NCI-H1694 (cell line): Measurements from ENCODE around the gene MESD.
A peak's percentile ranks its signal among the peaks of the same experiment; 100 is the strongest.

Source experiments
- DNase-seq: peaks from one replicate; lab custom pipeline; 2025; lab: John Stamatoyannopoulos, UW

The MESD gene

DNA sequence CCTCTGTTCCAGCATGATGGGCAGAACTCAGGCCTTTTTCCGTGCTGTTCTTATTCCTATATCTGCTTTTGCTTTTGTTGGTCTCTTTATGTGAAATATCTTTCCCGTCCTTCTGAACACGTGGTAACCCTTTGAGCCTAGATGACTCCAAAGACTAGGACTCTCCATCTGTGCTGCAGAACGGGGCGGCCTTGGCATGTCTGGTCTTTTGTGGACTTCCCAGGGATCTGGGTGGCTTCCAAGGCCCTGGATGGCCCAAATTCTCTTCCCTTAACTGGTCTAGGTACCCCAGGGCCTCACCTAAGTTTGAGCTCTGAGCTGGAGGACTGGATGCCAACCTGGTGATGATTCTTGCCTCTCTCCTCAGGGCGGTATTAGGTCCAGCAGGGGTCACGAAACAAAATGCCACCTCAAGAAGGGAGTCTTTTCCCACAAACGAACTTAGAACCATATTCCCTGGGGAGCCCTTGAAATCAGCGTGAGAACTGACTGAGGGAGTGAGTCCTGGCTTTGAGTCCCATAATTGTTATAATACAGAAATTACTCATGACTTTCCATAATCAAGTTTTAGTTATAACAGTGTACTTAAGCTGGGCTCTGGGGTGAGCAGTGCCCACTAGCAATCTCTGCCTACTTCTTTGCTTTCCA lies 25.0 kb upstream of the MESD start:
- no peak for DNase-seq

DNA sequence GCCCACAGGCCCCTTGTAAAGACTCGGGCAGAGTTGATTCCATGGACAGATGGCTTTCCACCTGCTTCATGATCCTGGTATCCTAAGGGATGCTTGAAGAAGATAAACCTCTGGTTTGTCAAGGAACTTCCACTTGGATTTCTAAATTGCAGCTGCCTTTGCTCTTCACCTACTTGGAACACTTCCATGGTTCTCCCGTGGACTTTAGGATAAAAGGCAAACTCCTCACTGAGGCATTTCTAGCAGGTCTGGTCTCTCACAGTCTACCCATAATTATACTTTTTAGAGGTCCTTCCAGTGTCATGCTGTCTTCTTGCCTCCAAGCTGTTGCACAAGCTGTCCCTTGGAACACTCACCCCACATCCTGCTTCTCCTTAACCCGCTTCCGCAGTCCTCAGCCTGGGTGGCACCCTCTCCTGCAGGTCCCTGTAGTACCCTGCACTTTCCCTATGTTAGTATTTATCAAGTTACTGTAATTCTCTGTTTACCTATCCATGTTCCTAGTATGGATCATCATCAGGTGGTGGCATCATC lies 23.8 kb upstream of the MESD start:
- no peak for DNase-seq

DNA sequence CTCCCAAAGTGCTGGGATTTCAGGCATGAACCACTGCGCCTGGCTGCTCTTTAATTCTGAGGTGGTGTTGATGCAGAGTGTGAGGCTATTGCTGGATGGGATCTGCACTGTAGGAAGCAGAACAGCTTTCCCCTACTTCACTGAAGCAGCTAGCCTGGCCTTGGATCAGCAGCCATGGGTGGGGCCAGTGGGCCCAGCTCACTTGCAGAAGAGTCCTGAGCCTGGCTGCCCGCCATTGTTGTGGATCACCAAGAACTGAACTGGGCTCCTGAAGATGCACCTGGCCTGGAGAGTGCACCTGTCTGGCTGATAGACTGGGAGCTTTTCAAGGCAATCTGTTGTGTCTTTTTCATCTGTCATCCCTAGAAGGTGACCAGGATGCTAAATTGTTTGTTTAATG lies 23.0 kb upstream of the MESD start:
- DNase-seq = no peak

- no peak for DNase-seq
Measured at GRCh38 chr15:81011593-81011992, 22.0 kb upstream of the MESD start.

- no peak for DNase-seq
Measured at GRCh38 chr15:81010086-81010485, 20.5 kb upstream of the MESD start.

GRCh38 chr15:81008312-81008711 lies 18.7 kb upstream of the MESD start:
- DNase-seq = no peak

GRCh38 chr15:81007428-81008064 lies 17.9 kb upstream of the MESD start:
- DNase-seq = no peak

DNA sequence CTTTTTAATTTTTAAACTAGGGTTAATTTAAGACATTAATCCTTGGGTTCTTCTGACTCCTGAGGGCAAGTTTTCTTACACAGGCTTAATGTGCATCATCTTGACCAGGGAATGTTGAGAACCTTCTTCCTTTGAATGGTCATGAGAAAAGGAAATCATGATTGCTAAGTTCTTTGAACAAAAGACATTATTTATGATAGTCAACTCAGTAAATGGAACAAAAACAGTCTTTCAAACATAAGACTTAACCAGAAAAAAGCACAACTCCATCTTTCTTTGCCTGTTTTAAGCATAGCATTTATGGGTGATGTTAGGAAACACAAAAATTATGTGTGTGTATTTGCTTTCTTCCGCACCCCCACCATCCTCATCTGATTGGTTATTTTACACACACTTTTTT lies 16.5 kb upstream of the MESD start:
- no peak for DNase-seq

DNA sequence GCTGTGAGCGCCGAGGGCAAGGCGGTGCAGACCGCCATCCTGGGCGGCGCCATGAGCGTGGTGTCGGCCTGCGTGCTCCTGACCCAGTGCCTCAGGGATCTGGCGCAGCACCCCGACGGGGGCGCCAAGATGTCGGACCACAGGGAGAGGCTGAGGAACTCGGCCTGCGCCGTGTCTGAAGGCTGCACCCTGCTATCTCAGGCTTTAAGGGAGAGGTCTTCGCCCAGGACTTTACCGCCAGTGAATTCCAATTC lies 13.4 kb upstream of the MESD start:
- no peak for DNase-seq

- DNase-seq = no peak
Measured at GRCh38 chr15:81002331-81003096, 12.9 kb upstream of the MESD start.

DNA sequence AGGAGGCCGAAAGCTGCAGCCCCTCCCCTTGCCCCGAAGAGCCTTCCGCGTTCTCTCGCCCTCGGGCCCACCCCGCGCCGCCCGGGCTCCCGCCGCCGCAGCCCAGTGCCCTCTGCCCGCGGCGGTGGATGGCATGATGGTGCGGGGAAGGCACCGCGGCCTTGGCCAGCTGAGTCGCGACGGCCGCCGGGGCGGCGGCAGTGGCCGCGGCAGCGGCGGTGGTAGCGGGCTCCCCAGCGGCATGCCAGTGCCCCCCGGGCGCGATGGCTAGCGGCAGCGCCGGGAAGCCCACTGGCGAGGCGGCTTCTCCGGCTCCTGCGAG lies 12.4 kb upstream of the MESD start:
- DNase-seq = no peak

- DNase-seq = no peak
Measured at GRCh38 chr15:81001152-81002008, 11.8 kb upstream of the MESD start.

DNA sequence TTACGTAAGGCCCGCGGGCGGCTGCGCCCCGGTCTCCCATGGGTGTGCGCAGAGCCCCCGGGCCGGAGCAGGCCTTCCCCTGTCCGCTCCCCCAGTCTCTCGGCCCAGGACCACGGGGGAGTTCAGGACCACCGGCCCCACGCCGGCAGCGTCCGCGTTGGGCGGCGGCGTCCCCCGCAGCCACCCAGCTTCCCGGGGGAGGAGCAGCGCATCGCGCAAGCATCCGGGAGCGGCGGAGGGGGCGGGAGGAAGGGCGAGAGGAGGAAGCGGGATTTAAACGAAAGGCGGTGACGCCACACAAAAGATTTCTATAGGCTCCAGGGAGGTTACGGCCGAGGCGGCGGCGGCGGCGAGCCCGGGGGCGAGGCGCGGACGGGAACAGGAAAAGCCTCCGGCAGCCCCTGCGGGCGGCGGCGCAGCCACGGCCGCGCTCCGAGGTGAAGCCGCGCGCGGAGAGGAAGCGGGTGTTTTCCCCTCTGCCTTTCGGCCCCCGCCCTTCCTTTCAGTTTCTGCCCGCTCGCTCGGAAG lies 11.1 kb upstream of the MESD start, which contains the start of gene TLNRD1:
TLNRD1 (plus strand) TSS at position 300 of the 528 bp plus-strand sequence. CDS start 1,349 bp downstream, outside the sequence.
- DNase-seq = peak; percentile 67

DNA sequence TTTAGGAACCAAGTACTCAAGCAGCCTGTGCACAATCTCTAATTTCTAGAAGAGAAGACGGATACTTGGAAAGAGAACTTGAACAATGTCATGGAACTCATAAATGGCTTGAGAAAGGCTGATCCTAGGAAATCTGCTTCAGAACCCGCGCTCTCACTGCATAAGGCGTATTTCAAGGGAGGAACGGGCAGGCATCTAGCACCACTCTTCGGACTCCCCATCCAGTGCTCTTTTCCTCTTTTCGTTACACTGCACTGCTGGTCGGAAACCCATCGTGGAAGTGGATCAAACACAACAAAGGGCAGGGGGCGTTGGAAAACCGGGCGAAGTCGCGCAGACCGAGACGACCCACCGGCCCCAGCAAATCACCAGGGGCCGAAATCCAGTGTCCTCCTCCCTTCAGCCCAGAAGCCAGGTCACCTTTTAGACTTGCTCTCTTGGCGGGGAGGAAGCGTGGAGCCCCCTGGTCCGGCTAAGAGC lies 10.6 kb upstream of the MESD start:
- no peak for DNase-seq

GRCh38 chr15:80999623-81000036 lies 10.0 kb upstream of the MESD start:
- DNase-seq = no peak

DNA sequence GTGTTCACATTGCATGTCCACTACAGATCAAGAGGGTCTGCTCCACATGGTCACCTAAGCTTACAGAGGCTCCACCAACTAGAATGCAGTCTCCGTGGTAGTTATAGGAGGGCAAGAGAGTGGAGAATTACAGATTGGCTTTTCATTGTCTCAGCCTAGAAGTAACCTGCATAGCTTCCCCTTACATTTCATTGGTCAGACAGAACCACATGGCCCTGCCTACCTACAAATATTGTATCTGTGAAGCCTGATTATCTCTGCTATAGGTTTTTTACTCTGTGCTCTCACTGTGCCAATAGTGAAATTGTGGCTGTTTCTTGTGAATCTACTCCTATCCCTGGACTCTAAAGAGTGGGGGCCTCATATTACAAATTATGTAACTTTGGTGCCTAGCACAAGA lies 8.6 kb upstream of the MESD start:
- no peak for DNase-seq

DNA sequence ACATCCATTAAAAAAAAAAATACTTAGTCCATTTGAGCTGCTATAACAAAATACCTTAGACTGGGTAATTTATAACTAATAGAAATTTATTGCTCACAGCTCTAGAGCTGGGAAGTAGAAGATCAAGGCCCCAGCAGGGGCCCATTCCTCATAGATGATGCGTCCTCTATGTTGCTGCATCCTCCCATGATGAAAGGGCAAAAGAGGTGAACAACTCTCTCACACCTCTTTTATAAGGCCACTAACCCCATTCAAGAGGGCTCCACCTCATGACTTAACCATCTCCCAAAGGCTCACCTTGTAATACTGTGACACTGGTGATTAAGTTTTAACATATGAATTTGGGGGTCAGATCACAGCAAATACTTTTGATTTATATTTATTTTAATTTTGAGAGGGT lies 8.1 kb upstream of the MESD start:
- no peak for DNase-seq

- no peak for DNase-seq
Measured at GRCh38 chr15:80996247-80996646, 6.6 kb upstream of the MESD start.

GRCh38 chr15:80992441-80992840 lies 2.8 kb upstream of the MESD start:
- DNase-seq = no peak

- no peak for DNase-seq
Measured at GRCh38 chr15:80992006-80992405, 2.4 kb upstream of the MESD start.

DNA sequence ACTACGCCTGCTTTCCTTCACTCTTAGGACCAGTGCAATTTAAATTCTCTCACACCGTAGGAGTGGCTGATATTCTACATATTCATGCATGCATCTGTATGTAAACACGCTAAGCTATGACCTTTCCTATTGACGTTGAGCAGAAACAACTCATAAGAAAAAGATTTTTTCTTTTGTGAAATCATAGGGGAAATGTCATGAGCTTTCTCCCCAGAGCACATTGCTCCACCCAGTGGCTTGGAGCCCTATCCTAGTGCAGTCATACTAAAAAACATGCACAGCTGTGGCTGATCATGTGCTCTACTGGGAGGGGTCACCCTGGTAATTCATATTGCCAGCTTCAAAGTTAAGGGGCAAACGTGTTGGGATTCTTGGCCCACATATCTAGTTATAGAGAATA lies 1.8 kb upstream of the MESD start:
- peak; percentile 57 for DNase-seq

- DNase-seq = no peak
Measured at GRCh38 chr15:80990955-80991354, 1.3 kb upstream of the MESD start.
